GM19240 (cell line): ENCODE measurements around the gene ADAMTS9.
"Not testable (repeated sequence)": the region's sequence is repeated elsewhere in the genome, so short reads cannot be mapped to it uniquely, and the experiment has no call there.

ENCODE experiments used
- DNase-seq: peaks from one replicate; pipeline ENCODE4 v3.0.0; 2011; ENCODE audit warnings: low spot score; ENCODE audit not compliant: insufficient read length

The ADAMTS9 gene

DNA sequence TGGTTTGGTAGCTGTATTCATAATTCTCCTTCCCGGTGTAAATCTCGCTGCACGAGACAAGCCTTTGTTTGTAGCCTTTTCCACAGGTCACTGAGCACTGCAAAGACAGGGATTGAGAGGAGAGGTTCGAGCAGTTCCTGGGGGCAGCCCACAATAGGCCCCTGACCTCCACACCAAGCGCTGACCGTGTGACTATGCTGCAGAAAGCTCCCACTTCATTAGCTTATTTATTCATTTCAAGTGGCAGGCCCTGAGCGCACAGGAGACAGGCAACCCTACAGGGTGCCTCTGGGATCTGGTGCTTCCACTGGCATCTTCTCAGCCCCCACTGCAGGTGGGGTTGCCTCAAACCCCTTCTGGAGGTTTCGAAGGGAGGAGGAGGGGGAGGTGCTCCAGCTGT is 140.9 kb downstream of the ADAMTS9 start:
- no peak for DNase-seq

GRCh38 chr3:64545239-64545638 is 142.6 kb downstream of the ADAMTS9 start:
- not testable (repeated sequence) for DNase-seq

- no peak for DNase-seq
Measured at GRCh38 chr3:64541803-64542202, 146.0 kb downstream of the ADAMTS9 start.

GRCh38 chr3:64539451-64540196 is 148.2 kb downstream of the ADAMTS9 start:
- DNase-seq, result no peak

GRCh38 chr3:64536166-64536565 is 151.6 kb downstream of the ADAMTS9 start:
- DNase-seq, result no peak

- DNase-seq, result peak; percentile 35
Measured at GRCh38 chr3:64533617-64534317, 154.0 kb downstream of the ADAMTS9 start.

- DNase-seq, result no peak
Measured at GRCh38 chr3:64530434-64531049, 157.3 kb downstream of the ADAMTS9 start.

- no peak for DNase-seq
Measured at GRCh38 chr3:64523324-64523723, 164.5 kb downstream of the ADAMTS9 start.

- no peak for DNase-seq
Measured at GRCh38 chr3:64520334-64520733, 167.5 kb downstream of the ADAMTS9 start.

DNA sequence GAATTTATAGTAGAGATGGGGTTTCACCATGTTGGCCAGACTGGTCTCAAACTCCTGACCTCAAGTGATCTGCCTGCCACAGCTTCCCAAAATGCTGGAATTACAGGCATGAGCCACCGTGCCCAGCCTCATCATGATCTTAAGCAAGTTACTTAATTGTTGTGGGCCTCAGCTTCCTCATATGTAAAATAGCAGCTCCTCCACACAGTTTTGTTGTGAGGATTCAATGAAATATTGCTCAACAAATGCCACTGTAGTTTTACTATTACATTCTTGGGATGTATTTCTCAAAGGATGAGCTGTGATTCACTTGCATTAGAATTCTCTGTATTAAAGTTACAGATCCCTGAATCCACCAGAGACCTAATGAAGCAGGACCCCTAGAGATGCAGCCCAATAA is 168.8 kb downstream of the ADAMTS9 start:
- DNase-seq, result no peak

GRCh38 chr3:64518496-64518895 is 169.3 kb downstream of the ADAMTS9 start:
- no peak for DNase-seq

DNA sequence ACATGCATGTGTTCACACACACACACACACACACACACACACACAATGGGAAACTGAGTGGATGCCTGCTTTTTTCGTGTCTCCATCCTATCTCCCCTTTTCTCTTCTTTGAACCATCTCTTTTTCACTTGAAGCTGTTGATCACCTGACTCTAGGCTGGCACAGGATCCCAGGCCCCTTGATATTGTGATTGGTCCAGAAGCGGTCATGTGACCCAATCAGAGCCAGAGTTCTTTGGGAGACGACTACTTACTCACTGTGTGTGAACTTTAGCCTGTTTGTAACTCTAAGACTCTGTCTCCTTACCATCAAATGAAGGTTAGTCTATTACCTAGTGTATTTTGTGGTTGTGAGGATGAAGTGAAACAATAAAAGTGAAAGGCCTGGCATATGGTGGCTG is 172.9 kb downstream of the ADAMTS9 start:
- DNase-seq, result no peak

- DNase-seq, result no peak
Measured at GRCh38 chr3:64509206-64509605, 178.6 kb downstream of the ADAMTS9 start.

- DNase-seq, result no peak
Measured at GRCh38 chr3:64508140-64508539, 179.7 kb downstream of the ADAMTS9 start.

- no peak for DNase-seq
Measured at GRCh38 chr3:64506255-64506654, 181.5 kb downstream of the ADAMTS9 start.

- DNase-seq, result no peak
Measured at GRCh38 chr3:64505419-64505818, 182.4 kb downstream of the ADAMTS9 start.

- DNase-seq, result no peak
Measured at GRCh38 chr3:64502284-64502683, 185.5 kb downstream of the ADAMTS9 start.

- no peak for DNase-seq
Measured at GRCh38 chr3:64501298-64501906, 186.4 kb downstream of the ADAMTS9 start.

- DNase-seq, result no peak
Measured at GRCh38 chr3:64496786-64497490, 190.9 kb downstream of the ADAMTS9 start.

- DNase-seq, result no peak
Measured at GRCh38 chr3:64495781-64496334, 191.9 kb downstream of the ADAMTS9 start.

- no peak for DNase-seq
Measured at GRCh38 chr3:64495121-64495780, 192.5 kb downstream of the ADAMTS9 start.
